ENCODE results near the gene RARG.

RARG gene

GRCh38 chr12:53231921-53232645, at the start of gene RARG:
TSS of gene RARG (minus strand) at chr12:53232209. CDS start at chr12:53227545, 4,664 bp downstream.
- peak; percentile 84 for DNase-seq

GRCh38 chr12:53279888-53280498, 48.0 kb upstream of the RARG start:
- DNase-seq: no peak

- DNase-seq: no peak
Observed at GRCh38 chr12:53279283-53279869, 47.4 kb upstream of the RARG start.

GRCh38 chr12:53277981-53278380, 46.0 kb upstream of the RARG start:
- DNase-seq: no peak

GRCh38 chr12:53276511-53276910, 44.5 kb upstream of the RARG start:
- DNase-seq: no peak

- DNase-seq: no peak
Observed at GRCh38 chr12:53274445-53274844, 42.4 kb upstream of the RARG start.

- no peak for DNase-seq
Observed at GRCh38 chr12:53268630-53269562, 36.9 kb upstream of the RARG start.

GRCh38 chr12:53267999-53268629, 36.1 kb upstream of the RARG start, which contains the start of gene ESPL1:
TSS of gene ESPL1 (plus strand) at chr12:53268299. CDS start at chr12:53268767, 468 bp downstream.
- DNase-seq: peak; percentile 88

GRCh38 chr12:53267306-53267998, 35.4 kb upstream of the RARG start:
- peak; percentile 26 for DNase-seq

- no peak for DNase-seq
Observed at GRCh38 chr12:53265783-53266182, 33.8 kb upstream of the RARG start.

- no peak for DNase-seq
Observed at GRCh38 chr12:53259891-53260290, 27.9 kb upstream of the RARG start.

GRCh38 chr12:53258541-53259539, 26.8 kb upstream of the RARG start:
- DNase-seq: no peak

GRCh38 chr12:53255996-53256395, 24.0 kb upstream of the RARG start:
- no peak for DNase-seq

GRCh38 chr12:53254816-53255545, 23.0 kb upstream of the RARG start:
- no peak for DNase-seq

- no peak for DNase-seq
Observed at GRCh38 chr12:53253298-53253697, 21.3 kb upstream of the RARG start.

- DNase-seq: peak; percentile 22
Observed at GRCh38 chr12:53252349-53252916, 20.4 kb upstream of the RARG start.

GRCh38 chr12:53251477-53252348, 19.7 kb upstream of the RARG start:
- DNase-seq: peak; percentile 94

- no peak for DNase-seq
Observed at GRCh38 chr12:53245286-53245685, 13.3 kb upstream of the RARG start.
